ENCODE results near the gene BEND4. TPM values are rescaled to one million over a fixed set of nuclear protein-coding genes. Genes with fewer than 3 reads are reported as not detected.

Gene BEND4
- 1.7 TPM in 2 replicates for total RNA-seq (2014; rRNA removed; shearing (Covaris generic))

DNA sequence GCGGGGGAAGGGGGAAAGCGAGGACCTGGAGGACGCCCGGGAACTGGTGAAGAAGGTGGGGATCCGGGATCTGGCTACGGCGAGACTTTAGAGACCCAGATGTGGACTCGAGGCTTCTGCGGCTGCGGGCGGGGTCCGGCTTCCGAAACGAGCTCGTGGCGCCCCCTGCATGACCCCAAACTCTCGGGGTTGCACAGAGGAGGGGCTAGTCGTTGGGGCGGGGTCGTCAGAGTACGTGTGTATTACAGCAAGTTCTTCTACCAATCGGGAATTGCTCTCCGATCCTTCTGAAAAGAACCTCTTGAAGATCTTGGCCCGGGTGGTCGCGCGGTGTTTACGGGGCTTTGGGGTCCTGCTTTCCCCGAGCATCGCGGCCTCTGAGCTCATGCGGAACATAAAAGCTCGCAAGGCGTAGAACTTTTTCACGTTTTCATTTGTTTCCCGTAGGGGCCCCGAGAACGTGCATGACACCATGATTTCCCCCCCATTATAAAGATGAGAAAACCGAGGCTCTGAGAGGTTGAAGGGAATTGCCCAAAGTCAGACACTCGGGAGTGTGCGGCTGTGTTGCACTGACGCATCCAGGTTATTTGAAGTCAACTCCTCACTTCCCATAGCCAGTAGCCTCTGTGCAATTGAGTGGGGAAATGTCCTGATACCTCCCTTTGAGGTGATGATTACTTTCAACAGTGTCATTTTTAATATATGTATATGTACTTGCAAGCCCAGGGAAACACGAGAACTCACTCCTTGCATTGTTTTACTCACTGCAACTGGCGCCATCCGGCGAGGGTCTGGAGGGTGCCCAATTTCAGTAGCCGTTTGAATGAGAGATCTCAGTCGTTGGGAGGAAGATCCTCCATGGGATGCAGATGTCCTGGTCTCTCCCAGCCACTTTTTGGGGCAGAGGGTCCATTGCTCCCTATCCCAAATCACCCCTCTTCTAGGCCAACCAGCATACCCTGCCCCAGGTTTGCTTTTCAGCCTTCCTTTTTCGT lies at the start of gene BEND4:
TSS of gene BEND4 (minus strand) at position 149 of the 998 bp plus-strand sequence. CDS start 512 bp downstream, outside the sequence.

Other genes starting within 250 kb of the BEND4 start
- gene TMEM33, start 217.2 kb downstream of the BEND4 start, total RNA-seq (2014; rRNA removed; shearing (Covaris generic)), result 51.4 and 70.5 TPM in 2 replicates
- 0.79 and 1.1 TPM in 2 replicates for gene DCAF4L1, start 170.9 kb downstream of the BEND4 start, total RNA-seq (2014; rRNA removed; shearing (Covaris generic))
- 74.9 and 86.8 TPM in 2 replicates for gene SLC30A9, start 162.1 kb downstream of the BEND4 start, total RNA-seq (2014; rRNA removed; shearing (Covaris generic))
- gene SHISA3, start 244.8 kb upstream of the BEND4 start, total RNA-seq (2014; rRNA removed; shearing (Covaris generic)), result 0.05 and 1.3 TPM in 2 replicates